SK-N-MC (cell line): ENCODE data around the gene CADPS2.

Experiments used
- DNase-seq: peaks from one replicate; pipeline ENCODE4 v3.0.0-alpha.2; 2011; ENCODE audit warnings: low read depth, low spot score
- H3K27ac ChIP-seq: fragments of 200-600 bp; sonication (generic); 2 replicates; pipeline ENCODE4 v1.5.1; 2016; ENCODE audit warnings: mixed run types
- H3K36me3 ChIP-seq: fragments of 200-600 bp; sonication (generic); 2 replicates; pipeline ENCODE4 v1.6.1; 2017; ENCODE audit warnings: antibody characterized with exemption, low read length, mixed read lengths; ENCODE audit not compliant: insufficient read depth
- H3K4me3 ChIP-seq: fragments of 200-600 bp; sonication (generic); 2 replicates; pipeline ENCODE4 v1.5.1; 2016
- H3K9ac ChIP-seq: fragments of 200-600 bp; sonication (generic); 2 replicates; pipeline ENCODE4 v1.8.0; 2017; ENCODE audit warnings: mixed run types, mixed read lengths; ENCODE audit not compliant: insufficient read length
- H3K9me3 ChIP-seq: fragments of 200-600 bp; sonication (generic); 2 replicates; pipeline ENCODE4 v1.6.1; 2017; ENCODE audit warnings: low read depth, mild to moderate bottlenecking, antibody characterized with exemption, low read length, moderate library complexity, mixed read lengths
- EZH2 ChIP-seq: fragments of 200-600 bp; sonication (generic); IDR thresholded peaks from one replicate; pipeline ENCODE4 v1.6.1; 2017; ENCODE audit warnings: antibody characterized with exemption
- FOXP2 ChIP-seq: optimal IDR thresholded peaks from 2 replicates; pipeline ENCODE3; 2011; ENCODE audit warnings: mild to moderate bottlenecking, moderate library complexity; ENCODE audit not compliant: insufficient read depth; ENCODE audit errors: extremely low read length, control extremely low read depth
- POLR2AphosphoS5 ChIP-seq: IDR thresholded peaks from 2 replicates; pipeline ENCODE4 v1.6.1; 2012; ENCODE audit warnings: mild to moderate bottlenecking, low read depth, low read length, borderline replicate concordance

CADPS2 gene

DNA sequence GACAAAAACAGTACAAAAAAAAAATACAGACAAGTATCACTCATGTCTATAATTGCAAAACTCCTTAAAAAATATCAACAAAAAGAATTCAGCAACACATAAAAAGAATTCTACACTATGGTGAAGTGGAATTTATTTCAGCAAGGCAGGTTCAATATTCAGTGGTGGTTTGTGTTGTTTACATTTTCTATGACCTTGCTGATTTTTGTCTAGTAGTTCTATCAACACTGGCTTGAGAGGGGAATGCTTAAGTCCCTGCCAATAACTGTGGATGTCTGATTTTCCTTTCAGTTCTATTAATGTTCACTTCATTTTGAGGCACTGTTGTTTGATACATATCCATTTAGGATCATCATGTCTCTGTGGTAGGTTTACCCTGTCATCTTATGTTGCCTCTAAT is 58.5 kb downstream of the CADPS2 start:
- no peak overlapping the region for H3K27ac ChIP-seq
- H3K4me3 ChIP-seq, result no peak overlapping the region
- no peaks in the 10 kb centered on the region for H3K9me3 ChIP-seq
- no peak for TF ChIP-seq FOXP2
- no peak for TF ChIP-seq POLR2AphosphoS5
- no peak for TF ChIP-seq EZH2
- H3K36me3 ChIP-seq, result peaks cover 11% of the 10 kb centered on the region; the same call in 1 of the 2 replicates
- H3K9ac ChIP-seq, result no peak overlapping the region
- no peak for DNase-seq

GRCh38 chr7:122813845-122814244 is 72.4 kb downstream of the CADPS2 start:
- H3K36me3 ChIP-seq, result no peaks in the 10 kb centered on the region
- H3K27ac ChIP-seq, result no peak overlapping the region
- H3K9ac ChIP-seq, result no peak overlapping the region
- no peak for DNase-seq
- H3K4me3 ChIP-seq, result no peak overlapping the region
- no peaks in the 10 kb centered on the region for H3K9me3 ChIP-seq
- no peak for TF ChIP-seq FOXP2
- TF ChIP-seq EZH2, result no peak
- TF ChIP-seq POLR2AphosphoS5, result no peak

- DNase-seq, result no peak
Measured at GRCh38 chr7:122803851-122804250, 82.4 kb downstream of the CADPS2 start.

DNA sequence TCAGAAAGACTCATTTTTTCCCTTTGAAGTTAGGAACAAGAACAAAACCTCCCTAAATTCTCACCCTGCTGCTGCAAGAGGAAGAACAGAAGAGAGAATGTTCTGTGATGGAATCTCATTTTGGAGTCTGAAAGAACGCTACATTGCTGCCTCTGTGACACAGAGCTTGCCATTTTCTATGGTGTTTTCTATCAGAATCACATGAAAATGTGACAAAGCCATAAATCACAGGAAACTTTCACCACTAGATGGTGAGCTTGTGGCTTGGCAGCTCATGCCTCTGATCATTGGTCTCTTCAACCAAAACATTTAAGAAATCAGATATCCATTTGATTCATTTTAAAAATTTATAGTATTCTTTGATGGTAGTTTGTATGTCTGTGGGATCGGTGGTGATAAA is 82.9 kb downstream of the CADPS2 start:
- no peak for DNase-seq
- H3K4me3 ChIP-seq, result peak overlapping the region; percentile 44; the same call in 1 of the 2 replicates
- no peak for TF ChIP-seq POLR2AphosphoS5
- H3K9me3 ChIP-seq, result no peaks in the 10 kb centered on the region
- H3K9ac ChIP-seq, result no peak overlapping the region
- peak overlapping the region; percentile 88 for H3K27ac ChIP-seq
- H3K36me3 ChIP-seq, result no peaks in the 10 kb centered on the region

More at GRCh38 chr7:122803851-122804250, 82.4 kb downstream of the CADPS2 start:
- TF ChIP-seq POLR2AphosphoS5 (no peak), FOXP2 (no peak), EZH2 (no peak)
- H3K9ac ChIP-seq, result no peak overlapping the region
- no peaks in the 10 kb centered on the region for H3K9me3 ChIP-seq
- peak overlapping the region; percentile 88; the same call in 1 of the 2 replicates for H3K27ac ChIP-seq
- H3K4me3 ChIP-seq, result no peak overlapping the region
- no peaks in the 10 kb centered on the region for H3K36me3 ChIP-seq

GRCh38 chr7:122802301-122802751 is 83.9 kb downstream of the CADPS2 start:
- Histone ChIP-seq H3K4me3 (peak overlapping the region; percentile 67), H3K36me3 (no peaks in the 10 kb centered on the region), H3K27ac (peak overlapping the region; percentile 88), H3K9ac (peak overlapping the region; percentile 61), H3K9me3 (no peaks in the 10 kb centered on the region)
- peak; percentile 48 for DNase-seq
- TF ChIP-seq FOXP2 (no peak), EZH2 (no peak), POLR2AphosphoS5 (peak; percentile 34)

GRCh38 chr7:122791959-122792545 is 94.2 kb downstream of the CADPS2 start:
- TF ChIP-seq FOXP2, result no peak
- no peak for TF ChIP-seq EZH2
- TF ChIP-seq POLR2AphosphoS5, result no peak
- Histone ChIP-seq H3K9me3 (0 out of 2 replicates have a peak, but pooled peaks cover 1% of the 10 kb centered on the region), H3K36me3 (peaks cover 23% of the 10 kb centered on the region), H3K9ac (no peak overlapping the region), H3K27ac (no peak overlapping the region), H3K4me3 (no peak overlapping the region)
- DNase-seq, result no peak

GRCh38 chr7:122790591-122790990 is 95.7 kb downstream of the CADPS2 start:
- peak; percentile 88 for DNase-seq
- TF ChIP-seq POLR2AphosphoS5 (peak; percentile 43; the same call in 1 of the 2 replicates), FOXP2 (no peak)

GRCh38 chr7:122790132-122790531 is 96.1 kb downstream of the CADPS2 start:
- DNase-seq, result no peak
- TF ChIP-seq FOXP2 (no peak), POLR2AphosphoS5 (no peak), EZH2 (no peak)

More at GRCh38 chr7:122790591-122790990, 95.7 kb downstream of the CADPS2 start:
- Histone ChIP-seq H3K4me3 (peak overlapping the region; percentile 27; the same call in 1 of the 2 replicates), H3K9me3 (no peaks in the 10 kb centered on the region), H3K9ac (no peak overlapping the region), H3K36me3 (peaks cover 19% of the 10 kb centered on the region), H3K27ac (peak overlapping the region; percentile 58; the same call in 1 of the 2 replicates)

More at GRCh38 chr7:122790132-122790531, 96.1 kb downstream of the CADPS2 start:
- Histone ChIP-seq H3K4me3 (0 out of 2 replicates have a peak overlapping the region, but pooled peaks have one; percentile 27), H3K9me3 (no peaks in the 10 kb centered on the region), H3K36me3 (peaks cover 19% of the 10 kb centered on the region), H3K9ac (no peak overlapping the region), H3K27ac (peak overlapping the region; percentile 58; the same call in 1 of the 2 replicates)
